Measurements from ENCODE around the gene CDO1. TPM values are rescaled to one million over a fixed set of nuclear protein-coding genes. Genes with fewer than 3 reads are reported as not detected.

Gene CDO1
- total RNA-seq, 1 experiment from 2014 or later = 0.17 TPM

DNA sequence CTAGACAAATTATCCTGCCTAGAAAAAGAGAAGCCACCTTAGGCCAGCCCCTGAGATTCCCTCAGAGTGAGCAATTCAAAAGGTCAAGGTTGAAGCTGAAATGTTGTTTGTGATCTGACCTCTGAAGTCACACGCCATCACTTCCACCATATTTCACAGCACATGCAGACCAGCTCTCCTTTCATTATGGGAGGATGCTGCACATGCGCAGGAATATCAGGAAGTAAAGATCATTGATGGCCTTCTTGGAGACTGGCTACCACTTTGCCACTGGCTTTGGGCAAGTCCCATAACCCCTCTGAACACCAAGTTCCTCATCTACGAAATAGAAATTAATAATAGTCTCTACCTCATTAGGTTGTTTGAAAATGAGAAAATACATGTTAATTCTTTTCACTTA lies 39.5 kb downstream of the CDO1 start:
- intact Hi-C loops (cut with micrococcal nuclease) = no loop called here
- BruUV-seq (replicated peaks) = no TSS peak
- POLR2A ChIA-PET = no interaction called here

DNA sequence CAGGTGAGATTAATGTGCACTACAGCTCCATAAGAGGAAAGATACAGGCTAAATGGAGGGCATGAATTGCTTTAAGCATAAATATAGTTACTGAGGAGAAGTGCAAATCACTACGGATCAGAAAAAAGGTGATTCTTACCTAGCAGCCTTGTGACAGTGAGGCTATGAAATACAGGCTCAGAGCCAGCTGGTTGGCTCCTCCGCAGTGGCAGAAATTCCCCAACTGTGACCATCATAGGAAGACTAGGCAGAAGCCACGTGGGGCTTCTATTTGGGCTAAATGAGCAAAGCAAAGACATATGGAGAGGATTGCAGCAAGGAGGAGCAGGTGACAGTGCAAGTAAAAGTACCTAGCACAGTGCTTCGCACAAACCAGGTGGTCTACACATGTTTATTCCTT lies 40.5 kb downstream of the CDO1 start:
- no peak overlapping the region for H3K27ac ChIP-seq (ENCODE audit: low read depth, low read length)
- no peak overlapping the region for H3K4me2 ChIP-seq (ENCODE audit: low read length)
- DNase-seq (ENCODE audit: low read depth, low spot score) (no peak), ATAC-seq (no peak)
- H3K9ac ChIP-seq (ENCODE audit: low read length) = no peak overlapping the region
- RAD21 ChIA-PET (ENCODE audit: low non-redundant PET in 1 of 2, low total read pairs in 2 of 2, uncharacterized antibody in 2 of 2, unreplicated experiment in 2 of 2) = no interaction called here
- POLR2A ChIA-PET = no interaction called here
- no peaks in the 10 kb centered on the region for H3K36me3 ChIP-seq (ENCODE audit: control insufficient read depth in 1 of 2, insufficient read depth in 2 of 2, low read length in 2 of 2)
- no peak overlapping the region for H2AFZ ChIP-seq (ENCODE audit: low read depth, low read length, poor library complexity, severe bottlenecking)
- no peaks in the 10 kb centered on the region for H3K4me1 ChIP-seq (ENCODE audit: control insufficient read depth in 1 of 2, insufficient read depth in 2 of 2, low read length in 2 of 2)
- H3K9me3 ChIP-seq (ENCODE audit: control insufficient read depth in 1 of 2, insufficient read depth in 1 of 2, low read depth in 1 of 2, low read length in 2 of 2) = no peaks in the 10 kb centered on the region
- CTCF ChIA-PET = no interaction called here
- intact Hi-C loops (cut with micrococcal nuclease) = no loop called here
- H4K20me1 ChIP-seq (ENCODE audit: insufficient read depth) = no peaks in the 10 kb centered on the region
- no peaks in the 10 kb centered on the region; the same call in 1 of the 2 replicates for H3K9me2 ChIP-seq (ENCODE audit: insufficient read depth)
- no peak overlapping the region for H3K4me3 ChIP-seq (replicated peaks in 1 of 2; ENCODE audit: low read depth in 1 of 2, low read length in 2 of 2)
- no TSS peak for BruUV-seq (replicated peaks)
- no peaks in the 10 kb centered on the region for H3K27me3 ChIP-seq (ENCODE audit: insufficient read depth, low read length)
- no peak for TF ChIP-seq POLR2A (IDR thresholded peaks at IDR 0.05; ENCODE audit: borderline replicate concordance, extremely low read depth, insufficient read depth, insufficient read length)
- no peak for TF ChIP-seq SP1 (IDR thresholded peaks at IDR 0.05; ENCODE audit: low read depth)
- no peak for TF ChIP-seq EZH2phosphoT487 (IDR thresholded peaks at IDR 0.05; ENCODE audit: borderline replicate concordance)
- no peak for TF ChIP-seq ZNF274 (IDR thresholded peaks at IDR 0.05; ENCODE audit: low read depth, low read length)
- no peaks in the 10 kb centered on the region for H3K79me2 ChIP-seq (ENCODE audit: insufficient read depth, low read length)

More for the DNA sequence above, 39.5 kb downstream of the CDO1 start:
- CTCF ChIA-PET = interaction anchor here (0.6 kb wide), 1 partner anchor 202 kb away, joined by 3 read pairs; no protein-coding TSS in a partner anchor
- Histone ChIP-seq H3K4me2 (ENCODE audit: low read length) (no peak overlapping the region), H3K4me1 (ENCODE audit: control insufficient read depth in 1 of 2, insufficient read depth in 2 of 2, low read length in 2 of 2) (no peaks in the 10 kb centered on the region), H3K9me3 (ENCODE audit: control insufficient read depth in 1 of 2, insufficient read depth in 1 of 2, low read depth in 1 of 2, low read length in 2 of 2) (no peaks in the 10 kb centered on the region), H3K4me3 (replicated peaks in 1 of 2; ENCODE audit: low read depth in 1 of 2, low read length in 2 of 2) (no peak overlapping the region), H3K36me3 (ENCODE audit: control insufficient read depth in 1 of 2, insufficient read depth in 2 of 2, low read length in 2 of 2) (no peaks in the 10 kb centered on the region), H4K20me1 (ENCODE audit: insufficient read depth) (no peaks in the 10 kb centered on the region), H3K9ac (ENCODE audit: low read length) (no peak overlapping the region), H3K27me3 (ENCODE audit: insufficient read depth, low read length) (no peaks in the 10 kb centered on the region), H3K27ac (ENCODE audit: low read depth, low read length) (no peak overlapping the region), H3K9me2 (ENCODE audit: insufficient read depth) (no peaks in the 10 kb centered on the region; the same call in 1 of the 2 replicates), H3K79me2 (ENCODE audit: insufficient read depth, low read length) (no peaks in the 10 kb centered on the region), H2AFZ (ENCODE audit: low read depth, low read length, poor library complexity, severe bottlenecking) (no peak overlapping the region)
- no peak for TF ChIP-seq ZFX (IDR thresholded peaks at IDR 0.05)
- no peak for TF ChIP-seq CEBPB (IDR thresholded peaks at IDR 0.05; ENCODE audit: low read depth)
- ATAC-seq (no peak), DNase-seq (ENCODE audit: low read depth, low spot score) (no peak)
- RAD21 ChIA-PET (ENCODE audit: low non-redundant PET in 1 of 2, low total read pairs in 2 of 2, uncharacterized antibody in 2 of 2, unreplicated experiment in 2 of 2) = no interaction called here
